HG03025 (cell line): Measurements from ENCODE around the gene C9orf85.
"Not testable (repeated sequence)": the region's sequence is repeated elsewhere in the genome, so short reads cannot be mapped to it uniquely, and the experiment has no call there.

Experiments used
- ATAC-seq: cut with Tn5 transposase; IDR thresholded peaks from one replicate; pipeline ENCODE4 v1.9.1; 2021; ENCODE audit warnings: mild to moderate bottlenecking, moderate library complexity; ENCODE audit not compliant: unreplicated experiment, low FRiP score

C9orf85 gene

GRCh38 chr9:71937070-71937625 lies 25.7 kb downstream of the C9orf85 start:
- no peak for ATAC-seq

- ATAC-seq = no peak
Measured at GRCh38 chr9:71937898-71938297, 26.5 kb downstream of the C9orf85 start.

- ATAC-seq = no peak
Measured at GRCh38 chr9:71941060-71941568, 29.7 kb downstream of the C9orf85 start.

GRCh38 chr9:71941998-71942567 lies 30.6 kb downstream of the C9orf85 start:
- no peak for ATAC-seq

- ATAC-seq = no peak
Measured at GRCh38 chr9:71944754-71945375, 33.4 kb downstream of the C9orf85 start.

DNA sequence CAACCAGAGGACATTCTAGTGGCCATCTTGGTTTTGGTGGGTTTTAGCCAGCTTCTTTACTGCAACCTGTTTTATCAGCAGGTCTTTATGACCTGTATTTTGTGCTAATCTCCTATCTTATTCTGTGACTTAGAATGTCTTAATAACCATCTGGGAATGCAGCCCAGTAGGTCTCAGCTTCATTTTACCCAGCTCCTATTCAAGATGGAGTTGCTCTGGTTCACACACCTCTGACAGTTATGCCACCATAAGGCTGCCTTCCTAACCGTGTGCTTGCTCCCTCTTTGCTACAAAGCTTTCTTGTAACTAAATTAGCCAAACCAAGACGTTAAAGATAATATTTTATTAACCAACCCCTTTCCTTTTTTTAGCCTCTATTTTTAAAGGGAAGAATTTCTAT lies 43.2 kb downstream of the C9orf85 start:
- ATAC-seq = not testable (repeated sequence)

- ATAC-seq = peak; percentile 78
Measured at GRCh38 chr9:71955300-71955915, 44.0 kb downstream of the C9orf85 start.

- ATAC-seq = no peak
Measured at GRCh38 chr9:71962328-71962727, 50.9 kb downstream of the C9orf85 start.

GRCh38 chr9:71963471-71963996 lies 52.1 kb downstream of the C9orf85 start:
- not testable (repeated sequence) for ATAC-seq

GRCh38 chr9:71965403-71965802 lies 54.0 kb downstream of the C9orf85 start:
- ATAC-seq = no peak

DNA sequence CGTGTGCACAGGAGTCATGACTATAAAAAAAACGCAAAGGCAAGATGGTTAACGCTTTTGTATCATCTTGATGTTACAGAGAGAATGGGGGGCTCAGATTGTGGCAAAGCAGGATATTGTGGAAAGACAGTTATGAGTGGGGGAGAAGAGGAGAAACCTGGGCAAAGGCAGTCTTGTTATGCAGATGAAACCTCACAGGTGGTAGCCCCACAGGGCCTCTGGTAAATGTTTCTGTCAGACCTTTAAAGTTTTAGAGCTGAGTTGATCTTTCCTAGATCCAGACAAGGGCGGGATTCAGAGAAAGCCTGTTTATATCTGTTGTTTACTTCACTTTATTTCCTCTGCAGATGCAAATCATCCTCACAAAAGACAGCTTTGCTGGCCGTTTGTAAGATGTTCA lies 55.2 kb downstream of the C9orf85 start:
- ATAC-seq = no peak

DNA sequence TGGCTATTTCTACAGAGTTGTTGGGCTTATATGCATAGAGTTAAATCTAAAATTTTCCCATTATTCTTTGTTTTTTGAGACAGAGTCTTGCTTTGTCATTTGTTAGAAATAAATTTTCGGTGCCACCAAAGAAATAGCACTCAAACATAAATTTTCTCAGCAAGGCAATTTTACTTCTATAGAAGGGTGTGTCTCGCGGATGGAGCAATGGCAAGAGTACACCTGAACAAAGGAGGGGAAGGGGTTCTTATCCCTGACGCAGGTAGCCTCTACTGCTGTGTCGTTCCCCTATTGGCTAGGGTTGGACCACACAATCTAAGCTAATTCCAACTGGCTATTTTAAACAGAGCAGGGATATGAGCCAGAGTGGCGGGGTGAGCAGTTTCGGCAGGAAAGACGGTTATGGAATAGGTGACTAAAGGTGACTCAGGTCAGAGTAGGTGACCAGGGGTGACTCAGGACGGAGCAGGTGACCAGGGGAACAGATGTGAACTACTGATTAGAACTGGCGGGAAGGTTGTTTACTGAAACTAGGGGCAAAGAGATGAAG lies 57.2 kb downstream of the C9orf85 start:
- no peak for ATAC-seq

DNA sequence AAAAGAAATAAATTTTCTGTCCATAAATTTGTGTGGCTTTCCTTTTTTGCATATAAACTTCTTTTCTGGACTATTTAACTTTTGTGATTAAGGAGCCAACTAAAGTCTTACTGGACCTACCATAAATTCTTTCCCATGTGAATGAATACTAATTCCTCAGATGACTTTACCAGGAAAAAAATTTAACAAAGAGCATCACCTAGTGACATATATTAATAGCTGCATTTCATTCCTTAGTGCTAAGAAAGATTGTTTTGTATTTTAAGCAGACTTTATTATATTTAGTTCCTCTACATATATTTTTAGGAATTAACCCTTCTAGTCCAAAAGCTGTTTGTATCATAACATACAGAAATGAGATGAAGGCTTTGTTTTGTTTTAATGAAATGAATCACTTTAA lies 64.4 kb downstream of the C9orf85 start:
- no peak for ATAC-seq

DNA sequence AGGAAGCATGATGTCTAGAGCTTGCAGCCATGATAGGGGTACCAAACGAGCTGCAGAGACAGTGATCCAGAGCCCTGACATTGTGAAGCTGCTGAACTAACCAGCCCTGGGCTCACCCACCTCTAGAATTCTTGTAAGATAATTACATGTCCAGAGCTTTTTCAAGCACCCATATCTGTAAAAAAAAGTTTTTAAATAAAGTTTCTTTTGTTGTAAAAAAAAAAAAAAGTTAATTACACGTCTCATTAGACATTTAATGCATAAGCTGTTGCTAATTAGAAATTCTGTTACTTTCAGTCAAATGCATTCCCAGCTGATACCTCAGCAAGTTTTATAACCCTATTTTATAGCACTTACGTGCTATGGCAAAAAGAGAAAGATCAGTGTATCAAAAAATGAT lies 65.6 kb downstream of the C9orf85 start:
- ATAC-seq = no peak

GRCh38 chr9:71980266-71981190 lies 69.1 kb downstream of the C9orf85 start:
- ATAC-seq = no peak

- ATAC-seq = no peak
Measured at GRCh38 chr9:71981944-71982343, 70.5 kb downstream of the C9orf85 start.

GRCh38 chr9:71984403-71984802 lies 73.0 kb downstream of the C9orf85 start:
- no peak for ATAC-seq

DNA sequence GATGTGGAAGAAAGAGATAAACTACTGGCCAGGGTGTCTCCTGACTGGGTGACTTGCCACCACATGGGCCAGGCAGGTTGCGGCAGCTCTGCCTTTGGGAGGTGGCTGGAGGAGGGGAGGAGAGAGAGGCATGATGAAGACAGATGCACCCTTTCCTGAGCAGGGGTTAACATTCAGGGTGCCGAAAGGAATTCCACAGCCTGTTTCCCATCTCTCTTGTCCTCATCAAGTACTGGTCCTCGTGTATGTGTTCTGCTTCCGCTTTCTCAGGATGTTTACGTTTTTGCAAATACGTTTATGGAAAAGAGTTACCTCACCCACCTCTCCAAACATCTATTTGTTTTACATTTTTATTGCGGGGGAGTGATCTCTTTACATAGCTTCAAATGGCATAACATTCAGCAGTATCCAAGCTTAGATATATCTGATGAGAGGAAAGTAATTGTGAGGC lies 73.4 kb downstream of the C9orf85 start:
- ATAC-seq = no peak

- ATAC-seq = no peak
Measured at GRCh38 chr9:71985297-71985911, 74.0 kb downstream of the C9orf85 start.
